DOHH2 (cell line): Measurements from ENCODE around the gene EDEM2.
"Not testable (repeated sequence)": the region's sequence is repeated elsewhere in the genome, so short reads cannot be mapped to it uniquely, and the experiment has no call there.

ENCODE experiments used
- H3F3A ChIP-seq: fragments of 200-600 bp; sonication (generic), shearing (Covaris generic); 2 replicates; pipeline ENCODE4 v1.6.0; 2016; ENCODE audit warnings: antibody characterized with exemption, mild to moderate bottlenecking; ENCODE audit not compliant: control insufficient read depth, insufficient read depth
- H3K27ac ChIP-seq: fragments of 200-600 bp; sonication (generic); 2 replicates; pipeline ENCODE4 v1.5.1; 2014; ENCODE audit warnings: low read depth, mild to moderate bottlenecking, low read length, moderate library complexity
- H3K27me3 ChIP-seq: fragments of 200-600 bp; sonication (generic); 2 replicates; pipeline ENCODE4 v1.6.1; 2014; ENCODE audit warnings: mild to moderate bottlenecking, low read length, mixed read lengths; ENCODE audit not compliant: control insufficient read depth
- H3K36me3 ChIP-seq: fragments of 200-600 bp; sonication (generic); 2 replicates; pipeline ENCODE4 v1.6.1; 2014; ENCODE audit warnings: mild to moderate bottlenecking, low read length, moderate library complexity, mixed read lengths; ENCODE audit not compliant: control insufficient read depth
- H3K4me1 ChIP-seq: fragments of 200-600 bp; sonication (generic); 2 replicates; pipeline ENCODE4 v1.6.1; 2014; ENCODE audit warnings: mild to moderate bottlenecking, low read length, mixed read lengths; ENCODE audit not compliant: control insufficient read depth
- H3K4me2 ChIP-seq: fragments of 200-600 bp; sonication (generic); 2 replicates; pipeline ENCODE4 v1.6.0; 2014; ENCODE audit warnings: mild to moderate bottlenecking, low read length, moderate library complexity
- H3K4me3 ChIP-seq: fragments of 200-600 bp; sonication (generic); 2 replicates; pipeline ENCODE4 v1.5.1; 2014; ENCODE audit warnings: mild to moderate bottlenecking, low read length, mixed read lengths
- H3K79me2 ChIP-seq: fragments of 200-600 bp; sonication (generic); 2 replicates; pipeline ENCODE4 v1.6.1; 2014; ENCODE audit warnings: mild to moderate bottlenecking, low read length, mixed read lengths; ENCODE audit not compliant: control insufficient read depth
- H3K9me2 ChIP-seq: fragments of 200-600 bp; sonication (generic); replicated peaks from 2 replicates; pipeline ENCODE4 v1.6.1; 2014; ENCODE audit warnings: mild to moderate bottlenecking, low read length, mixed read lengths; ENCODE audit not compliant: control insufficient read depth
- H3K9me3 ChIP-seq: fragments of 200-600 bp; sonication (generic); 2 replicates; pipeline ENCODE4 v1.6.1; 2014; ENCODE audit warnings: antibody characterized with exemption, low read length, mixed read lengths; ENCODE audit not compliant: control insufficient read depth, insufficient read depth
- H4K20me1 ChIP-seq: fragments of 200-600 bp; sonication (generic); 2 replicates; pipeline ENCODE4 v1.6.0; 2014; ENCODE audit warnings: low read depth, mild to moderate bottlenecking, antibody characterized with exemption, low read length, moderate library complexity; ENCODE audit not compliant: control insufficient read depth, insufficient read depth
- EZH2phosphoT487 ChIP-seq: fragments of 200-600 bp; sonication (generic); IDR thresholded peaks from 2 replicates; pipeline ENCODE4 v1.6.1; 2017; ENCODE audit warnings: borderline replicate concordance, mild to moderate bottlenecking, antibody characterized with exemption, low read length, moderate library complexity, mixed read lengths
- TF ChIP-seq, protein P1 (sequence below): fragments of 200-600 bp; sonication (generic); IDR thresholded peaks from one replicate; pipeline ENCODE4 v1.5.1; 2014; ENCODE audit warnings: antibody characterized with exemption, mild to moderate bottlenecking, low read depth, low read length; ENCODE audit not compliant: poor library complexity, severe bottlenecking

The EDEM2 gene

DNA sequence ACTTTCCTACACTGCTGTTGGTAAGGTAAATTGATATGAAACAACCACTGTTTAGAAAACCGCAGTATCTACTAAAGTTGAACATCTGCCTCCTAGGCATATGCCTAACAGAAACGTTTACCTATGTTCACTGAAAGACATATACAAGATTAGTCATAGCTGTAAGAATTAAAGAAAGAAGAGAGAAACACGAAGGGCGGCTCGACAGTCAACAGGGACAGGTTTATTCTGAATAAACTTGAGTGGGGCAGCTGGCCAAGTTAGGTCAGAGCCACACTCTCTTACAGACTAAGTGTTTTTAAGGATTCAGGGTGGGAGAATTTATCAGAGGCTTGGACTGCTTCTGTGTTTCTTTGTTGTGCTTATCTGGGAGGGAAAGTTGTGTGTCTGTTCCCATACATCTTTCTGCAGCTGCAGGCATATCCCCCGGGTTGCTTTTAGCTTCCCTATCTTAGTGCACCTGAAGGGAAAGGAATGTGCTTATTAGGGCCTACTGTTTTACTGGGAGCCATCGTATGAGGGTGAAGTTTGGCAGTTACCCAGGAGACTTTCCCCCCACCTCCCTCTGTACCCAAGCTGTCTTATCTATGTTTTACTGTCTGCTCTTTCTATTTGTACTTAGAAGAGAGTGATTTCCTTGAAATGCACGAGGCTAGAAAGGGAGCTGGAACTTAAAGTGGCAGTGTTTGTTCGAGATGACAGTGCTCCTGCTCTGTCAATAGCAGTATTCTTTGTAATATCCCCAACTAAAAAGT, 45.2 kb upstream of the EDEM2 start:
- no peaks in the 10 kb centered on the region for H3K79me2 ChIP-seq
- peaks cover 6% of the 10 kb centered on the region; the same call in 1 of the 2 replicates for H3K9me3 ChIP-seq
- no peaks in the 10 kb centered on the region for H3F3A ChIP-seq
- peaks cover 8% of the 10 kb centered on the region for H3K27me3 ChIP-seq
- no peaks in the 10 kb centered on the region for H3K9me2 ChIP-seq
- H3K4me1 ChIP-seq, result no peaks in the 10 kb centered on the region
- no peak overlapping the region for H3K4me3 ChIP-seq
- no peaks in the 10 kb centered on the region for H3K36me3 ChIP-seq
- no peaks in the 10 kb centered on the region for H4K20me1 ChIP-seq
- no peak overlapping the region for H3K27ac ChIP-seq
- TF ChIP-seq EZH2phosphoT487, result no peak
- TF ChIP-seq, protein P1, sequence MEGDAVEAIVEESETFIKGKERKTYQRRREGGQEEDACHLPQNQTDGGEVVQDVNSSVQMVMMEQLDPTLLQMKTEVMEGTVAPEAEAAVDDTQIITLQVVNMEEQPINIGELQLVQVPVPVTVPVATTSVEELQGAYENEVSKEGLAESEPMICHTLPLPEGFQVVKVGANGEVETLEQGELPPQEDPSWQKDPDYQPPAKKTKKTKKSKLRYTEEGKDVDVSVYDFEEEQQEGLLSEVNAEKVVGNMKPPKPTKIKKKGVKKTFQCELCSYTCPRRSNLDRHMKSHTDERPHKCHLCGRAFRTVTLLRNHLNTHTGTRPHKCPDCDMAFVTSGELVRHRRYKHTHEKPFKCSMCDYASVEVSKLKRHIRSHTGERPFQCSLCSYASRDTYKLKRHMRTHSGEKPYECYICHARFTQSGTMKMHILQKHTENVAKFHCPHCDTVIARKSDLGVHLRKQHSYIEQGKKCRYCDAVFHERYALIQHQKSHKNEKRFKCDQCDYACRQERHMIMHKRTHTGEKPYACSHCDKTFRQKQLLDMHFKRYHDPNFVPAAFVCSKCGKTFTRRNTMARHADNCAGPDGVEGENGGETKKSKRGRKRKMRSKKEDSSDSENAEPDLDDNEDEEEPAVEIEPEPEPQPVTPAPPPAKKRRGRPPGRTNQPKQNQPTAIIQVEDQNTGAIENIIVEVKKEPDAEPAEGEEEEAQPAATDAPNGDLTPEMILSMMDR, result no peak
- H3K4me2 ChIP-seq, result no peak overlapping the region

- no peak overlapping the region for H3K4me2 ChIP-seq
- H3F3A ChIP-seq, result no peaks in the 10 kb centered on the region
- H3K9me3 ChIP-seq, result peaks cover 4% of the 10 kb centered on the region; the same call in 1 of the 2 replicates
- H3K27ac ChIP-seq, result no peak overlapping the region
- no peaks in the 10 kb centered on the region for H3K36me3 ChIP-seq
- H3K4me3 ChIP-seq, result no peak overlapping the region
- peaks cover 8% of the 10 kb centered on the region for H3K27me3 ChIP-seq
- no peaks in the 10 kb centered on the region for H3K79me2 ChIP-seq
- H4K20me1 ChIP-seq, result no peaks in the 10 kb centered on the region
- TF ChIP-seq, protein P1, result no peak
- TF ChIP-seq EZH2phosphoT487, result no peak
- H3K9me2 ChIP-seq, result no peaks in the 10 kb centered on the region
- no peaks in the 10 kb centered on the region for H3K4me1 ChIP-seq
These were observed 44.4 kb upstream of the EDEM2 start for GRCh38 chr20:35191419-35192117.

DNA sequence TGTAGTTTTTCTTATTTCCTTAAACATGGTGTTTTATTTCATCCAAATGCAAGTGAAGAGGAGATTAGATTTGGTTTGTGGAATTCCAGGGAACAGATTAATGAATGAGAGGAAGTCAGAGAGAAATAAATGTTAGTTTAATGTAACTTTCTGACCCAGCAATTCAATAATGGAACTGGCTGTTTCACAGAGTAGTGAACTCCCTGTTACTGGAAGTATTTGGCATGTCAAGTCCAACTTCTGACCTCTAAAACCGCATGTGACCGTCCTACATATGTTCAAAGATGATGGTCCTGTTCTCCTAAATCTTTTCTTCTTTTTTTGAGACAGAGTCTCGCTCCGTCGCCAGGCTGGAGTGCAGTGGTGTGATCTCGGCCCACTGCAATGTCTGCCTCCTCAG, 43.4 kb upstream of the EDEM2 start:
- Histone ChIP-seq H3K27ac (no peak overlapping the region), H3K9me2 (no peaks in the 10 kb centered on the region), H3K36me3 (no peaks in the 10 kb centered on the region), H3K4me2 (no peak overlapping the region), H3K27me3 (peaks cover 8% of the 10 kb centered on the region), H3K9me3 (no peaks in the 10 kb centered on the region), H3K79me2 (no peaks in the 10 kb centered on the region), H3K4me3 (no peak overlapping the region), H4K20me1 (no peaks in the 10 kb centered on the region), H3F3A (no peaks in the 10 kb centered on the region), H3K4me1 (no peaks in the 10 kb centered on the region)
- TF ChIP-seq, protein P1, result no peak
- TF ChIP-seq EZH2phosphoT487, result no peak

GRCh38 chr20:35189223-35189622, 42.1 kb upstream of the EDEM2 start:
- not testable (repeated sequence) for H3K27me3 ChIP-seq, H3K9me3 ChIP-seq, H3K4me2 ChIP-seq, H3K4me3 ChIP-seq, H3K4me1 ChIP-seq, H3K36me3 ChIP-seq, H4K20me1 ChIP-seq, H3K79me2 ChIP-seq, H3K9me2 ChIP-seq, H3F3A ChIP-seq, H3K27ac ChIP-seq
